ENCODE measurements around the gene CYP39A1.

CYP39A1 gene

DNA sequence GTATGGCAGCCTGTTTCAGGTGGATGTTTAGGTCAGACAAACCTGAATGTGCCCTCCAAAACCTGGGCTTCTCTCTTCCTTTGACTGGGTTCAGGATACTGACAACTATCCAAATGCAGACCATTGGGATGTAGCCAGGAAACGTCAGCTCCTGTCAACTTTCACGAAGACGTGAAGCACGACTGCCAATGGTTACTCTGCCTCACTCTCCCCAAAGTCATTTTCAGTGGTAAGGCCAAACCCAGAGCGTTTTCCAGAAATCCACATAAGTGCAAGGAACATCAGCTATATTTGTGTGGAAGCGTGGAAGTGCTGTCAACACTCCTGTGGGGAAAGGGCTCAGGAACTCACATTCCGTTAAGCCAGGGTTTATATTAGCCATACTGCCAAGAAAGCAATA lies 141.3 kb downstream of the CYP39A1 start:
- no peak for DNase-seq (ENCODE audit: low spot score)

DNA sequence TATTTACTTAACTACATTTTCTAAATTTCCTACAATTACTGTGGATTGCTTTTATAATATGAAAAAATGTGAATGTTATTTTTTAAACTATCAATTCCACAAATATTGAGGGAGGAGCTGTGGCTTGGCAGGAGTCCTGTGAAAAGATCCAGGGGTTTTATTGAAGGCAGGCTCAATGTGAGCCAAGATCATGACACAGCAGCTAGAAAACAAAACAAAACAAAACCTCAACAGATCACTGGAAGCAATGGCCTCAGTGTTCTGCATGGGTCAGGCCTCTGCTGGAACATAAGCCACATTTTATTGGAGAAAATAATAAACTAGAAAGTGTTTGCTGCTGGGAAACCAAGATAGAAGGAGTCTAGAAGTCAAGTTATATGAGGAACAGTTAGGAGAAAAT lies 142.0 kb downstream of the CYP39A1 start:
- no peak for DNase-seq (ENCODE audit: low spot score)

DNA sequence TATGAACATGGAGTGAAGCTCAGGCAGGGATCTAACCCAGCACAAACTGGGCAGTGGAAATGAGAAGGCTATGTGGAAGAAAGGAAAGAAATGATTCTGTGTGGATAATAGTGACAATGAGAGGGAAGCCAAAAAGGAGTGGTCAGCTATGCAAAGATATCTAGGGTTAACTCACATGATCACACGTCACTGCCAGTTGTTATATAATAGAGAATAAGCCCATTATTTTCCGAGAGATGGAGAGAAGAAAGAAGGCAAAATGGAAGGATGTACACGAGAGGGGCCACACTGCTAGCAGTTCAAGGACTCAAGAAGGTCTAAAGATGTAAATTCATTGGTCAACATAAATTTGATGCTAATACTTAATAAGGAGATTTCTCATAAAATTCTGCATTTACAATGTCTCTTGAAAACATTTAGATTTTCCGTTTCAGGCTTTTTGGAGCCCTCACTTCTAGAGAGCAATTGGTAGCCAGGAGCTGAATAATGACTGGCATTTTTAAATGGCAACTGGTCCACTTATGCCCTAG lies 142.6 kb downstream of the CYP39A1 start:
- no peak for DNase-seq (ENCODE audit: low spot score)

DNA sequence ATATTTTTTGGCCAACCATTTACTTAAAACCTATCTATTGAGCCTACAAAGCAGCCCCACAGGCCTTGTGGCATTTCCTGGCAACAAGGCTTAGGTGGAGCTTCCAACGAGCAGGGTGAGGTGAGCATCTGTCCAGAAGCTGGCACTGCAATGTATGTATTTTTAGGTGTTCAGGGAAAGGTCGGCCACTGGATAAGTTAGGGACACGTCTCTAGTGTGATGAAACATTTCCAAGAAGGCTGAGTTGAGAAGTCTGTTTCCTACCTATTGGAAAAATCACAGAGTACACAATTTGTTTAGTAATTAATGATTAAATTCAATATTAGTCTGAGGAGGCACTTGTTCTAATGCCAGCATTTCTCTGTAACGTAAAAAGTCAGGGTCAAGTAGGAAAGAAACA lies 143.6 kb downstream of the CYP39A1 start:
- DNase-seq (ENCODE audit: low spot score): no peak

GRCh38 chr6:46507426-46507825 lies 145.2 kb downstream of the CYP39A1 start:
- no peak for DNase-seq (ENCODE audit: low spot score)

DNA sequence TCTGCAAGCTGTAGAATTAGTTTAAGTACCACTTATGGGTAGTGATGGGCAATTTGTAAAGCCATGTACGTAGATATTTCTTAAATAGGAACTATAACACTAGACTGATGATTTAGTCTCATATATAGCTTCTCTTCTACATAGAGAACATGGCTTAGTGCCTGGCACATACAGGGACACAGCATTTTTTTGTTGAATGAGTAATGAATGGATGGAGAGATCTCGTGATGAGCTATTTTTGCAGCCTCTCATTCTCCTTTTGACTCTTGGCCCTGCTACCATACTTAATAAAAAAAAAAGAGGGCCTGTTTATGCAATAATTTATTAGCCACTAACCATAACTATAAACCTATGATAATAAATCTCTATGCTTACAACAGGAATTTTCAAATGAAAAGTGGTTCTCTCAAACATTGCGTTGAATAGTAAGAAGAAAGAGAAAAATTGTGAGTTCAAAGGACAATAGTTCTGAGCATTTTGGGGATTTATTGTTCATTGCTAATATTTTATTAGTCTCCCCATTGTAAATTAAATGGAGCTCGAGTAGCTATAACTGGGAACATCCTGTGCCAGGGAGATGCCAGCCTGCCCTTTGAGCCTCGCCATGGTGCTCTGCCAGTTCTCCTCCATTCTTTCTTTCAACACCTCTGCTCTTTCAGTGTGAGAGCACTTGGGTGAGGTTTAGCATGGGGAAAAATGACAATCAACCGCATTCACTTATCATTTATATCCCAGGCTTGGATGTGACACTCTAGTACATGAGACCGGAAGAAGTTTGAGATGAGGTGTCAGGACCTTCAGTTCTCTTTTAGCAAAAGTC lies 146.7 kb downstream of the CYP39A1 start:
- DNase-seq (ENCODE audit: low spot score): no peak

- DNase-seq (ENCODE audit: low spot score): no peak
Observed at GRCh38 chr6:46504242-46504641, 148.4 kb downstream of the CYP39A1 start.

DNA sequence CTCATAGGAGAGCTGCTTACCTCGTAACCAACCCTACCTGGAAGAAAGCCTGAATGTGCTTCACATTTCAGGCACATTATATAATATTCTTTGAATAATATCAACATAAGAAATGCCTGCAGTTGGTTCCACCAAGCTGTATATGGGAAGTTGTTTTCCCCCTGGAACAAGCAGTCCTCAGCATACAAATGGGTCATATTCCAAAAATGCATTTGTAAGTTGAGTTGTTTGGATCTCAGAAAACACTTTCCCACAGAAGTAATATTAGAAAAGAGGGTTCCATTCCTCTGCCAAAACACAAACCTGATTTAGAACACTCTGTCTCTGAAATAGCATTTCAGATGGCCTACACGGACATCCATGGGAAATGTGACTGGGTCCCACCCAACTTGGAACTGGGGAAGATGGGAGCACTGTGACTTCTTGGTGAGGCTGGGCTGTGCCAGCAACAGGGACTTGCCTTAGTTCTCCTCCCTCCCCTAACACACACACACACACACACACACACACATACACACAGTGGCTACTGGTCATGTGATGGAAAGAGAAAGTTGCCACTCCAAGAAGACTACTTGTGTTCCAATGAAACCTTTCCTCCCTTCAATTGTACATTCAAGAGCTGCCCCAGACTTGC lies 150.0 kb downstream of the CYP39A1 start:
- no peak for DNase-seq (ENCODE audit: low spot score)

DNA sequence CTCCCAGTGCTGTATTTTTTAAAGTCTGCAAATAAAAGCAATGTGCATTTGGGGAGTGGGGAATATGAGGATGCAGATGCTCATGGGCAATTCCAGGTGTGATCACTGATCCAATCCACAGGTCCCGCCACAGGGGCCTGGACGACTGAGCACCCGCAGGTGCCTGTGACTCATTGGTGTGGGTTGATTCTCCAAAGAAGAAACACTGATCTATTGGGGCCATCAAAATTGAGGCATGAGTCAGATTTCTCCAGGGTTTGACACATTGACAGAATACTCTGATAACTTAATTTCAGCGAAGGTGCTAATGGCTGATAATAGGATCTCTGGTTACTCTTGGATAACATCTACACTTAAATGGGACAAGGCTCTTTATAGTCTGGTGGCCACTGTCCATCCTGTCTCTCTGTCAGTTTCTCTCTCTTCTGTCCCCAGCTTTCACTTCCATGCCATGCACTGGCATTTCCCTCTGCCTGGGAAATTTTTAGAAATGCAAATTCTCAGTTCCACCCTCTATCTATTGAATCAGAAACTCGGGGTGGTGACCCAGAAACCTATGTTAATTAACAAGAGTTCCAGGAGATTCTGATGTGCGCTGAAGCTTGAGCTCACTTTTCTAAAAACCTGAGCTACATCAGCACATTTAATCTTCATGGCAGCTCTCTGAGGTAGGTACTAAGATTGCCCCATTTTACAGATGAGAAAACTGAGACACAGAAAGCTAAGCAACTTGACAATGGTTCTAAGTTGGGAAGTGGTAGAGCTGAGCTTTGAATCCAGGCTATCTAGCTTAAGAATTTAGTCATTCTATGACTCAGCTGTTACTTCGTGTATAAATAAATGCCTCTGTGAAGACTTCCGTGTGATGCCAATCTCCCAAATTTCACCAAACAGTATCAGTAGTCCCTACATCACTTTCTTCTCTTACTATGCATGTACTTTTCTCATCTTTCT lies 151.2 kb downstream of the CYP39A1 start:
- DNase-seq (ENCODE audit: low spot score): no peak

GRCh38 chr6:46500382-46500781 lies 152.2 kb downstream of the CYP39A1 start:
- DNase-seq (ENCODE audit: low spot score): no peak

Data from CD4-positive, alpha-beta T cell treated with Interleukin-15 for 4 hours (primary cell).